Stimulated activated naive CD8-positive, alpha-beta T cell treated with anti-CD3 and anti-CD28 coated beads, Interleukin-15, Interleukin-2, amounts not matched to agents 100 U/mL and 50 U/mL, for 24 hours (primary cell): ENCODE measurements around the gene GRPEL1.

Experiments used
- ATAC-seq: fragments of 150-1000 bp; cut with Tn5 transposase; one replicate; pipeline ENCODE4 v1.10.0; 2021
- DNase-seq: peaks from one replicate; pipeline ENCODE4 v3.0.0; 2021

Gene GRPEL1

DNA sequence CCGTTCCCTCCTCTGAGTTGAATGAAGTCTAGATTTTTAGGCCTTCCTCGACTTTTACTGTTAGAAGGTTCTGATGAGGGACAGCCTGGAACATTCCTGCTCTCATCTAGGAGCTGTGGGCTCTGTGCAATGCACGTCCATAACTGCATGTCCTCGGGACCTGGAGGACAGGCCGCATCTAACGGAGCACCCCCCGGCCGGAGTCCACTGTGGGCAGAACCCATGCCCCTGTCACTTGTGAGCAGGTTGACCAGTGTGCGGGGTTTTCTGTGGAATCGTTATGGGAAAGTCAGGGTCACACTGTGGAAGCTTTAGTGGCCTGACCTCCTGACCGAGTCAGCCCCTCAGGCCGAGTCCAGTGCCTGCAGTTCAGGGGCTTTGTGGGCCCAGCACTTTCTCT lies 44.0 kb downstream of the GRPEL1 start:
- ATAC-seq: no peak

DNA sequence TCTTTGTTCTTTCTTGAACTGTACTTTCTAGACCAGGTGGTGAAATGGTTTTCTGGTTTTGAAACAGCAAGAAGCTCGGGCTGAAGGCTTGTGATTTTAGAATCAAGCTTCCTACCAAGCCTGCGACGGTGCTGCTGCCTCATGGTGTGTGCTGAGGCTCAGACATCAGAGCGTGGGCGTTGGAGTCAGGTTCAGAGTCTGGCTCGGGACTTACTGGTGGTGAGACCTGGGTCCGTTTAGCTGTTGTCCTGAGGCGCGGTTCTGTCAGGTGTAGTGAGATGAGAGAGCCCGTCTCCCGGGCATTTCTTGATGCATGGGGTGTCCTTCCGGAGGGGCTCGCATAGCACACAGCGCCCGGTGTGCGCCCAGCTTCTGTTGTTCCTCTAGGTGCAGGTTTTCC lies 44.4 kb downstream of the GRPEL1 start:
- no peak for ATAC-seq

More for the DNA sequence above, 44.0 kb downstream of the GRPEL1 start:
- DNase-seq: no peak

DNA sequence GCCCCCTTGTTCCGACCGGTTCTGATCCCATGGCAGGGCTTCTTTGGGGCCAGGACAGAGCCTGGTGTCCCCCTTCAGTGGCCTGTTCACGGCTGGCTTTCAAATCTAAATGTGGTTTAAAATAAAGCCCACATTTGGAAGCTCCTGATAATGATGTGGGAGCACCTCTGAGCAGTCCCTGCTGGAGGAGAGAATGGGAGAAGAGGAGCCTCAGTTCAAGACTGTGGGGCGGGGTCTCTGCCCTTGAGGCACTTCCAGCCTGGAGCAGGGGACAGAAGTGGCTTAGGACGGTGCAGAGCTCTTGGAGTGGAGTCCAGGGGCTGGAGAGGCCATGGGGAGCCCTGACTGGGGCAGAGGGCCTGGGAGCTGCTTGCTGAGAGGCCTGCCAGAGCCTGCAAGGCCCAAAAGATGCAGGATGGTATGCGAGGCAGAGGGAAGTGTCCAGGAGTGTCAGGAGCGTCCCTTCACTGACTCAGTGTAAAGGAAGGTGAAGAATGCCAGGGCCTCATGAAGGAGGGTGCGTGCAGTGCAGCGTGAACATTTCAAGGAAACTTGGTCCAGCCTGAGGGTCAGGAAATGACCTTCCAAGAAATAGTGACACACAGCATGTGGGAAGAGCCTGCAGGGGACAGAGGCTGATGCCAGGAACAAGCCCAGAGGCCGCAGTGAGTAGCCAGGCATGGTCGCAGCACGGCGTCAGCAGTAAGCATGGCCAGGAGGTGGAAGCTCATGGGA lies 45.8 kb downstream of the GRPEL1 start:
- ATAC-seq: no peak

More for the DNA sequence above, 44.4 kb downstream of the GRPEL1 start:
- no peak for DNase-seq

DNA sequence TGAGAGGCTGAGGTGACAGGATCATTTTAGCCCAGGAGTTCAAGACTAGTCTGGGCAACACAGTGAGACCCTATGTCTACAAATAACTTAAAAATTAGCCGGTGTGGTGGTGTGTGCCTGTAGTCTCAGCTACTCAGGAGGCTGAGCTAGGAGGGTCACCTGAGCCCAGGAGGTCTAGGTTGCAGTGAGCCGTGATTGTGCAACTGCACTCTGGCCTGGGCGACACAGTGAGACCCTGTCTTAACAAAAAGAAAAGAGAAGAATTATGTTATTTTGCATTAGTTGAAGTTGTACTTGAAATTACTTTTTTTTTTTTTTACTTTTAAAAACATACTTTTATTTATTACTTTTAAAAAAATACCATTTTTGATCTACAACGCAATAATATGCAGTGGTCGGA lies 46.5 kb downstream of the GRPEL1 start:
- ATAC-seq (no peak), DNase-seq (no peak)

More for the DNA sequence above, 45.8 kb downstream of the GRPEL1 start:
- DNase-seq: no peak

DNA sequence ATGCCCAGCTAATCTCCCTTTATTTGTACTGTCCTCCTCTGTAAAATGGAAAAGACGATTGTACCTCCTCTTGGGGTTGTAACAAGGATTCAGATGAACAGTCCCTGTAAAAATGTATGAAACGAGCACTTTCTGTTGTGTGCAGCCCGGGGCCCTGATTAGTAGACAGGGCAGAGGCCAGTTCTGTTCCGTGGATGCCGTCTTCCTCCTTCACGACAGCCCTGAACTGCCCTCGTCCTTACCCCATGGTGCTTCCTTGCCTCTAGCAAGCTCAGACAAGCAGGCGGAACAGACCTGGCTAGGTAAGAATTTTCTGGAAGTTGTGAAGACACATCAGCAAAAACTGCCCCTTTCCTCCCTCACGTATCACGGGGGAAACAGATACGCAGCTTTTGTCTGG lies 47.0 kb downstream of the GRPEL1 start:
- DNase-seq: no peak
- no peak for ATAC-seq

DNA sequence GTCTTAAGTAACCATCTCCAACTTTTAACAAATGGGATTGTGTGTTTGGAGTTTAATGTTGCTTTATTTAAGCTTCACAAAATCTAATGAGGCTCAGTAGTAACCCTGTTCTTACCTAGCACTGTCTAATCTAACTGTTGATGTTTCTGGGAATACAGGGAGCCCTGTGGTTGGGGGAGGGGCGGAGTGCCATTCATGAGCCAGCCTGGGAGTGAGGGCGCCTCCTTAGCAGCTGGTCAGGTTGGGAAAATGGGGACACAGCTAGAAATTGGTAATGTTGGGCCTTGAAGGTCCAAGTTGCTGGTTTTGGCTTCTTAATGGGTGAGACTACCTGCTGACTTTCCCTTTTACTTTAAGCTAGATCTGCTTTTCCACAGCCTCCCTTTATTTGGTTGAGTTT lies 47.6 kb downstream of the GRPEL1 start:
- ATAC-seq: no peak

DNA sequence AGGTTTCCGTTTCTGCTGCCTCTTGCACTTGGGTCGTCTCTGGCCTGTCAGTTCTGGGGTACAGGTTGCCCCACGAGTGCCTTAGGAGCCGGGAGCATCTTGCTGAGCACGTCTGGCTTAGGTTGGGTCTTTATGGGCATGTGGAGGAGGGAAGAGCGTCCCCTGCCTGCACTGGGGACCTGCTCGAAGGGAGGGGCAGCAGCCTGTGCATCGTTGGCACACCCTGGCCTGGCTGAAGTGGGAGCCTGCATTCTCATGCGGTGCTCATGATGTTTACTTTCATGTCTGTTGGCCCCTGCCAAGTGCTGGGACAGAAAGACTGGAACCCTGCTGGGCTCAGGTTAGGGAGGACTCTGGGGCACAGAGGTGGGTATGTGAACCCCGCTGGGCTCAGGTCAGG lies 48.5 kb downstream of the GRPEL1 start:
- no peak for ATAC-seq
- DNase-seq: no peak

More for the DNA sequence above, 47.6 kb downstream of the GRPEL1 start:
- no peak for DNase-seq

DNA sequence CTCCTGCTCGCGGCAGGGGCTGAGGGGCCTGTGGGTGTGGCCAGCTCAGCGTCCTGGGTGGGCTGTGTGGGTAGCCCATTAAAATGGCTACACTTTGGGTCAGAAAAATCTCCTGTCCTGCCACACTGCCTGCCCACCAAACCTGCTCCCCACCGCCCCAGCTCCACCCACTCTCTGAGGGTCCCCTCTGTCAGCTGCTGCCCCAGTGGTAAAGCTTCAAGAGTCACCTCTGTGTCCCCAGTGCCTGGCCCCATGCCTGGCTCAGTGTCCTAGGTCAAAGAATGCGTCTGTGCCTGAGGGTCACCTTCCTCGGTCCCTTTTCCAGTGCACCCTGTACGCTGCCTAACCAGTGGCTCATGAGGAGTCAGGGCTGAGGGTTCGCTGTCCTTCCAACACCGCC lies 49.6 kb downstream of the GRPEL1 start:
- ATAC-seq (no peak), DNase-seq (no peak)

DNA sequence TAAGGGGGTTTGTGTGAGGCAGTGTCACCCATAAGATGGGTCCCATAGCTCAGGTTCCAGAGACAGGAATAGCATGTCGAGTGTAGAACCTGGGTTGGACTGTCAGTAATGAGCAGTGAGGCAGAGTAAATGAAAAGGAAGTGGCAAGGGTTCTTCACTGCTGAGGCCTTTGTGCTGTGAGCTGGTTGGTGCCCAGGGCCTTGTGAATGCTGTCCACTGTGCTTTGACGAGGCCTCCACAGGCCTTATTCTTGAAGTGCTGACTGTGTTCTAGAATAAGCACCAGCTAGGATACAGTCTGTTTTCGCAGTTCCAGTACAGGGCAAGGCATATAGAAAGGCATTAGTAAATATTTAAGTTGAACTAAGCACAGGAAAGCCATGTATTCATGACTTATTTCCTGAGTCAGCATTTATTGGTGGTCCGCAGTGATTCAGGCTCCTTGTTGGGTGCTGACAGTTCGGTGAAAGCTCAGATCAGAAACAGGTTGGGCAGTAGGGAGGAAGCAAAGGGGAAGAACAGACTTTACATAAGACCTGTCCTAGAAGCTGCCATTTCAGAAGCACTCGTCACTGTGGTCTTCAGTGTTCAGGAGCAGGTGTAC lies 50.3 kb downstream of the GRPEL1 start:
- ATAC-seq (no peak), DNase-seq (no peak)

DNA sequence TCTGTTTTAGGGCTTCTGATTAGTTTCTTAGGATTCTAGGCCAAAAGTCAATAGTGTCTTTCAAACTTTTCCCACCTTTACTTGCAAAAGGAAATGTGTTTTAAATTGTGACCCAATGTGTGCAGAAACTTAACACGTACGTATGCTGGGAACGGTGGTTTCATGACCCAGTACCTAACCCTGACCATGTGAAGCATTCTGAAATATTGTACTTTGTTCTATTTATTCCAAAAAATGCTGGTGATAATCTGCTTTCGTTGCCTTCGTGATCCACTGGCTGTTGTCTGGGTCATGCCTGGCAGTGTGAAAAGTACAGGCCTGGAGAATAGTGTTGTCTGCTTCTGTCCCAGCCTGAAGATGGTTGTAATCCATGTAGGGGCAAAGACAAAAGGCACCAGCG lies 51.4 kb downstream of the GRPEL1 start:
- DNase-seq (no peak), ATAC-seq (no peak)

DNA sequence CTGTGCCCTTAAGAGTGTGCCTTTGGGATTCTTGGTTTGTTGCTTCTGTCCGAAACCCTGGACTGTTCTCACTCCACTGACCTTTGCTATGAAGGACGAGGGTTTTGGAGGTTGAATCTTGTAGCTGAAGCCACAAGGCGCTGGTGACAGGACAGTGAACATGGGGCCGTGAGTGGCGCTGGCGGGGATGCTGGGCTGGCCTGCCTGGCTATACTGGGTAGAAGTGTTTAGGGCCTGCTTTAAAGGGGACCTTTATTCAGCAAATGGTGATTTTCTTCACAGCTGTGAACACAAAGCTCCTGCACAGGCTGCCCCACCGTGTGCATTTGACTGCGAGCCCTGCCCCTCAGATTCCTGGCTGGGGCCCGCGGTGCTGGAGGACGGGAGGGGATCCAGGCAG lies 51.8 kb downstream of the GRPEL1 start:
- no peak for DNase-seq
- no peak for ATAC-seq

DNA sequence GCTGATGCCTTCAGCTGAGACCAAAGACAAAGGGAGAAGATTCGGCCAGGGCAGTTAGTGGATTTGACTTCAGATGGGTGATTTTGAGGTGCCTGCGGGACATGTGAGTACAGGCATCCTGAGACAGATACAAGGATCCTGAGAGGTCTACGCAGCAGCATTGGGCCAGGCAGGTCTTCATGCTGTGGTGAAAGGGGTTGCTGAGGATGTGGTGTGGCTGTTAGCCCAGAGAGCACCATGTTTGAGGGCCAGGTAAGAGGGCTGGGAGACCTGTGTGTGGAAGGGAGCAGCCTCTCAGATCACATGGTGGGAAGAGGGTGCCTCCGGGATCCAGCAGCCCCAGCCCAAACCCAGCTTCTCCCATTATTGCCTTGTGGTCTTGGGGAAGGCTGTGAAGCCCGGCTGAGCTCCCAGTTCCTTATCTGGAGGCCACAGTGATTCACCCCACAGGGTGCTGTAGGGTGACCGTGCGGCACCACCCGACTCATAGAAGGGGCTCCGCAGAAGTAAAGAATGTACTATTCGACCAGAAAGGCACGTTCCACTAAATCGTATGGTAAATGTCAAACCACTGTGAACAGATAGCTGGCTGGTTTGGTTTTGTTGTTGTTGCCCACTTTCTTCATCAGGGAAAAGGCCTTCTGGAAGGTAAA lies 52.4 kb downstream of the GRPEL1 start:
- no peak for DNase-seq
- ATAC-seq: no peak

DNA sequence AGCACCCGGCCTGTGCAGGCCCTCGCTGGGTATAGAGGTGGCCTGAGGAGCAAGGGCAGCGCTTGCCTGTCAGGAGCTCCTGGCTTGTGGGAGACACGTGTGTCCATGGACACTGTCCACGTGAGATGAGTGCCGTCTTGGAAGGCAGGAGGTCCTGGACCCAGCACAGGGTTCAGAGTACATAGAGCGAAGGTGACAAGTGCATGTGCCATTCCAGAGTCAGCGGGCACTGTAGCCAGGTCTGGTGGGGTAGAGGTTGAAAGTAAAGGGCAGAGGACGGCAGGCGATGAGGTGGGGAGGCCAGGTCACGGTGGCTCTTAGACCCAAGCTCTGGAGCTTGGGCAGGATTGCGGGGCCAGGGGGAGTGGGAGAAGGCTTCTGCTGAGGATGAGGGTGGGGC lies 53.0 kb downstream of the GRPEL1 start:
- DNase-seq (no peak), ATAC-seq (no peak)

DNA sequence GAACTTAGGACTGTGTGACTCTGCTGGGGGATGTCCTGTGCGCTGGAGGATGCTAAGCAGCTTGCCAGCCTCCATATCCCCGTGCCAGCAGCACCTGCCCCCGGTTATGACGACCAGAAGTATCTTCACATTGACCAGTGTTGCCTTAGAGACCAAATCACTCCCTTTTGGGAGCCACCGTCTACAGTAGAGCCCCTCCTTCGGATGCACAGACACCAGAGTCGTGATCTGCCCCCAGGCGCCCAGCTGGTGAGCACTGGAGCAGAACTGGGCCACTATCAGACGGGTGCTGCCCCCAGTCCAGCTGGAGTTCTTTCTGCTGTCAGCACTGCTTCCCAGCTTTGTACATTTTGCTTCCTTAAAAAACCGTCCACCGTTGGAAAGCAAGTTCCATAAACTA lies 54.7 kb downstream of the GRPEL1 start:
- ATAC-seq (no peak), DNase-seq (no peak)

DNA sequence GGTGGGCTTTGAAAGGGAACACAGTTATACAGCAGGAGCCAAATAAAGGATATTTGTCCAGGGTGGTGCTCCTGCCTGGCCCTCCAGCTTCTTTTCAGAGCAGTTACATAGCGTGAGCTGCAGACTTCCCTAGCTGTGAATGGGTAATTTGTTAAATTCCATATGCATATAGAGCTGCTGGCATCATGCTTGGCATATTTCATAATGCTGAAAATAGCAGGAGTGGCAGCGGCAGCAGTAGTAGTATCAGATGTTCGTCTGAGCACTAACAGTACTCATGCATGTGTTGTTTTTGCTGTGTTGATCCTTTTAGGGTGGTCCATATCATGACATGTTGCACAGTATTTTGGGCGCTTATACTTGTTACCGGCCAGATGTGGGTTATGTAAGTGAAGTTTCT lies 58.3 kb downstream of the GRPEL1 start:
- ATAC-seq: no peak
- no peak for DNase-seq
